ENCODE measurements around the gene PSMD10. TPM values are rescaled to one million over a fixed set of nuclear protein-coding genes. Genes with fewer than 3 reads are reported as not detected.

The PSMD10 gene
- total RNA-seq (2022; extraction: Qiagen RNA extraction): 71.2 to 83.9 TPM (median 77.5 TPM) in 5 replicates

GRCh38 chrX:108091264-108091877, at the start of gene PSMD10, which contains the start of gene ATG4A:
PSMD10 (minus strand) TSS chrX:108091542; CDS start chrX:108091520, 22 bp downstream.
ATG4A (plus strand) TSS chrX:108091778; CDS start chrX:108091827, 49 bp downstream.

DNA sequence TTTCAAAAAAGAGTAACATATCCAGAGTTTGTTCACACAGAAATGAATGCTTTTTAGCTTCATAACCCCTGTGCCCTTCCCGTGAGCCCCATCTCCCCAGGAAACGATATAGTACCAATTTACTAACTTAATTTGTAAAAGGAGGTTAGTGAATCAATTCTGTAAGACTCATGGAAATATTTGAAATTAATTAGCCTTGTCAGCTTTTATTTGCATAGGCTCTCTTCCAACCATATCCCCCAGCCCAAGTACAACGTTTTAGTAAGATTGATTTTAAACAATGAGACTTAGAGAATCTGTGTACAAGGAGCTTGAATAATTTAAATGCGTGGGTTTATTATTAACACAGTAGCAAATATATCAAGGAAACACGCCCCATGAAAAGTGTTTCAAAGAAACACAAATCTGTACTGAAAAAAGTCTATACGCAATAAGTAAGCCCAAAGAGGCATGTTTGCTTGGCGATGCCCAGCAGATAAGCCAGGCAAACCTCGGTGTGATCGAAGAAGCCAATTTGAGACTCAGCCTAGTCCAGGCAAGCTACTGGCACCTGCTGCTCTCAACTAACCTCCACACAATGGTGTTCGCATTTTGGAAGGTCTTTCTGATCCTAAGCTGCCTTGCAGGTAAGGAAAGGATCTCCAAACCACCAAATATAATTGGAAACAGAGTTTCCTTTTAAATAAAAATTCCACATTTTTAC, 46.6 kb downstream of the PSMD10 start, which contains the start of gene VSIG1:
VSIG1 (plus strand) TSS at position 512 of the 703 bp plus-strand sequence; CDS start at position 578, 66 bp downstream.

Other genes starting within 250 kb of the PSMD10 start
- not detected in 5 replicates for gene TEX13B, start 109.2 kb downstream of the PSMD10 start, total RNA-seq (2022; extraction: Qiagen RNA extraction)
- gene VSIG1, start 46.5 kb downstream of the PSMD10 start, total RNA-seq (2022; extraction: Qiagen RNA extraction): 0.13 to 0.44 TPM (median 0.21 TPM) in 5 replicates
- gene ATG4A, start 236 bp upstream of the PSMD10 start, total RNA-seq (2022; extraction: Qiagen RNA extraction): 7.1 to 8.5 TPM (median 7.8 TPM) in 5 replicates